Bronchial epithelial cell (primary cell): ENCODE results near the gene BSX. TPM values are rescaled to one million over a fixed set of nuclear protein-coding genes. Genes with fewer than 3 reads are reported as not detected.

Source experiments
- DNase-seq: peaks from one replicate; pipeline ENCODE4 v3.0.0-alpha.2; 2010; ENCODE audit warnings: low read depth
- FAIRE-seq: peaks from 2 replicates; lab custom pipeline; 2011; peaks lifted over from hg19 to GRCh38; lab: Jason Lieb, UNC
- H3K27me3 ChIP-seq: 2 replicates; pipeline ENCODE4 v1.5.1; 2011; ENCODE audit warnings: low read length; ENCODE audit not compliant: control insufficient read depth, insufficient read depth
- H3K36me3 ChIP-seq: 2 replicates; pipeline ENCODE4 v1.5.1; 2011; ENCODE audit warnings: low read length; ENCODE audit not compliant: control insufficient read depth, insufficient read depth
- H3K4me3 ChIP-seq: 2 replicates; pipeline ENCODE4 v1.5.1; 2011; ENCODE audit warnings: mild to moderate bottlenecking, low read depth, low read length, control low read depth
- CTCF ChIP-seq: IDR thresholded peaks from 2 replicates; pipeline ENCODE4 v1.5.1; 2011; ENCODE audit warnings: mild to moderate bottlenecking, moderate library complexity, low read length, control low read depth, inconsistent platforms; ENCODE audit not compliant: insufficient read depth, severe bottlenecking
- total RNA-seq: library from RNA; depleted of rRNA; stranded (reverse); fragments of >200 nt; gene quantifications from 2 replicates; pipeline ENCODE4 v1.2.1, GENCODE V29; 2014

The BSX gene
- total RNA-seq, 1 donor from 2014 or later: not detected

GRCh38 chr11:122938557-122938956 is 43.1 kb downstream of the BSX start:
- H3K4me3 ChIP-seq: no peak overlapping the region
- H3K27me3 ChIP-seq: no peaks in the 10 kb centered on the region
- FAIRE-seq (no peak), DNase-seq (no peak)
- H3K36me3 ChIP-seq: no peaks in the 10 kb centered on the region
- no peak for TF ChIP-seq CTCF

DNA sequence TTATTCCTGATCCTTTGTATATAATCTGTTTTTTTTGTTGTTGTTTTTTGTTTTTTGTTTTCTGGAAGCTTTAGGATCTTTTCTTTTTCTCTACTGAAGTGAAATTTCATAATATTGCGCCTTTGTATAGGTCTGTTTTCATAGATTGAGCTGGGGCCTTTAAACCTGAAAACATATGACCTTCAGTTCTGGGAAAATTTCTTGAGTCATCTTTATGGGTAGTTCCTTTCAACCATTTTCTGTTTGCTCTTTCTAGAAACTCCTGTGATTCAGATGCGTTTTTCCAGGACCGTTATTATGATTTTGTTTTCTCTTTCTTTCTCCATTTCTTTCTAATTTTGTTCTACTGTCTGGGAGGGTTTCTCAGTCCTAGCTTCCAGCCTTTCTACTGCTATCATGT is 43.7 kb downstream of the BSX start:
- TF ChIP-seq CTCF: no peak
- DNase-seq (no peak), FAIRE-seq (no peak)
- H3K27me3 ChIP-seq: no peaks in the 10 kb centered on the region
- no peak overlapping the region for H3K4me3 ChIP-seq
- no peaks in the 10 kb centered on the region for H3K36me3 ChIP-seq

GRCh38 chr11:122933416-122933815 is 48.2 kb downstream of the BSX start:
- Histone ChIP-seq H3K36me3 (no peaks in the 10 kb centered on the region), H3K4me3 (no peak overlapping the region), H3K27me3 (no peaks in the 10 kb centered on the region)
- FAIRE-seq: no peak
- no peak for TF ChIP-seq CTCF
- no peak for DNase-seq

DNA sequence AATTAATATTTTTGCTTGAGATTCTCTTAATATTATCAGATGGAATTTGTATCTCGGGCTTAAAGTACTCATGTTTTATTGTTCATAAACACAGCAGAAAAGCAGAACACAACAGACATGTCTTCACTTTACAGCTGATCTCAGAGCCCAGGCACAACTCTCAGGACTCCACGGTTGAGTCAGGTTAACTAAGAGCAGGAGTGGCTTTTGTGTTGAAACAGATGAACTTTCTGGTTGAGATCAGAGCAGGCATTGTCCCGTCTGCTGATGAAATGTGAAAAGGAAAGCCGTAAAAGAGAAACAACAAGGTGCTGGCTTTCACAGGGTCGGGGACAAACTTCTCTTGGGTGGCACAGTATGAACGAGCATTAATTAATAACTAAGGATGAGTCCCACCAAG is 50.1 kb downstream of the BSX start:
- no peak for FAIRE-seq
- no peak for DNase-seq
- TF ChIP-seq CTCF: no peak
- Histone ChIP-seq H3K36me3 (no peaks in the 10 kb centered on the region), H3K4me3 (no peak overlapping the region), H3K27me3 (no peaks in the 10 kb centered on the region)

Other genes starting within 250 kb of the BSX start
- 0.79 TPM in 1 of 2 replicates, not detected in the other for gene CRTAM, start 143.3 kb downstream of the BSX start, total RNA-seq
- 1.1 and 2.9 TPM in 2 replicates for gene JHY, start 99.1 kb downstream of the BSX start, total RNA-seq
- gene HSPA8, start 80.3 kb upstream of the BSX start, total RNA-seq: 846 and 1,277 TPM in 2 replicates
- 9.7 and 34.5 TPM in 2 replicates for gene CLMP, start 213.4 kb upstream of the BSX start, total RNA-seq